Chondrocyte (in vitro differentiated cells): ENCODE data around the gene CRPPA. TPM values are rescaled to one million over a fixed set of nuclear protein-coding genes. Genes with fewer than 3 reads are reported as not detected.

ENCODE experiments used
- DNase-seq: peaks from one replicate; pipeline ENCODE4 v3.0.0; 2021; ENCODE audit warnings: mixed read lengths, low spot score
- H3K27ac Mint-ChIP-seq: one replicate; pipeline ENCODE4 v1.8.0; 2021; ENCODE audit warnings: mild to moderate bottlenecking, moderate library complexity, mixed read lengths; ENCODE audit not compliant: unreplicated experiment
- H3K27me3 Mint-ChIP-seq: 2 replicates; pipeline ENCODE4 v1.8.0; 2021; ENCODE audit warnings: low read depth, mixed read lengths
- H3K36me3 Mint-ChIP-seq: 2 replicates; pipeline ENCODE4 v1.8.0; 2021; ENCODE audit warnings: low read depth, mixed read lengths
- H3K4me1 Mint-ChIP-seq: 2 replicates; pipeline ENCODE4 v1.8.0; 2021; ENCODE audit warnings: low read depth, mild to moderate bottlenecking, mixed read lengths
- H3K4me3 Mint-ChIP-seq: one replicate; pipeline ENCODE4 v1.8.0; 2021; ENCODE audit warnings: mild to moderate bottlenecking, moderate library complexity, mixed read lengths; ENCODE audit not compliant: unreplicated experiment
- H3K9me3 Mint-ChIP-seq: 2 replicates; pipeline ENCODE4 v1.8.0; 2021; ENCODE audit warnings: low read depth, mixed read lengths
- total RNA-seq: library from RNA; stranded (reverse); gene quantifications from 3 replicates; pipeline ENCODE4 v1.2.1, GENCODE V29; 2021
- TF ChIP-seq, protein P1 (sequence below): fragments of 200-600 bp; sonication (generic); IDR thresholded peaks from 2 replicates; pipeline ENCODE4 v1.5.0; 2021; ENCODE audit warnings: antibody characterized with exemption, mild to moderate bottlenecking, moderate library complexity

The CRPPA gene
- total RNA-seq, 1 donor from 2014 or later, result 5.2 TPM

DNA sequence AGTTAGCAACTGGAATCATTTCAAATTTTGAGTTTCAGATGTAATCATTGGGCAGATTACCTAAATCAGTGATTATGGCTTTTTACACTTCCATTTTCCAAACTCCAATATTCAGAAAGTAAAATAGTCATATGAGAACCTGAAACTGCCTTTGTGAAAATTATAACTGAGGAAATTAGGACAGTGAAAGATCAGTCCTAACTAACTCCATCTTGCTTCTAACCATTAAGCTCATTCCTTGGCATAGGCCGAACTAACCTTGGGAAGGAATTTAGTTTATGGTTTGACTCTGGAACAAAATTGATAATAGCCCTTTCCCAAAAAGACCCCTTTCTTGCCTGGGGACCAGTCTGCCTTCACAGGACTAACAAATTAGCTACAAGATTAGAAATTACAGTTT lies 2.2 kb downstream of the CRPPA start:
- peaks cover 3% of the 10 kb centered on the region for H3K9me3 Mint-ChIP-seq
- no peak overlapping the region for H3K4me3 Mint-ChIP-seq
- H3K27me3 Mint-ChIP-seq, result no peaks in the 10 kb centered on the region
- peaks cover 1% of the 10 kb centered on the region for H3K36me3 Mint-ChIP-seq
- peaks cover 46% of the 10 kb centered on the region for H3K4me1 Mint-ChIP-seq
- DNase-seq, result no peak
- no peak overlapping the region for H3K27ac Mint-ChIP-seq
- TF ChIP-seq, protein P1, sequence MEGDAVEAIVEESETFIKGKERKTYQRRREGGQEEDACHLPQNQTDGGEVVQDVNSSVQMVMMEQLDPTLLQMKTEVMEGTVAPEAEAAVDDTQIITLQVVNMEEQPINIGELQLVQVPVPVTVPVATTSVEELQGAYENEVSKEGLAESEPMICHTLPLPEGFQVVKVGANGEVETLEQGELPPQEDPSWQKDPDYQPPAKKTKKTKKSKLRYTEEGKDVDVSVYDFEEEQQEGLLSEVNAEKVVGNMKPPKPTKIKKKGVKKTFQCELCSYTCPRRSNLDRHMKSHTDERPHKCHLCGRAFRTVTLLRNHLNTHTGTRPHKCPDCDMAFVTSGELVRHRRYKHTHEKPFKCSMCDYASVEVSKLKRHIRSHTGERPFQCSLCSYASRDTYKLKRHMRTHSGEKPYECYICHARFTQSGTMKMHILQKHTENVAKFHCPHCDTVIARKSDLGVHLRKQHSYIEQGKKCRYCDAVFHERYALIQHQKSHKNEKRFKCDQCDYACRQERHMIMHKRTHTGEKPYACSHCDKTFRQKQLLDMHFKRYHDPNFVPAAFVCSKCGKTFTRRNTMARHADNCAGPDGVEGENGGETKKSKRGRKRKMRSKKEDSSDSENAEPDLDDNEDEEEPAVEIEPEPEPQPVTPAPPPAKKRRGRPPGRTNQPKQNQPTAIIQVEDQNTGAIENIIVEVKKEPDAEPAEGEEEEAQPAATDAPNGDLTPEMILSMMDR, result no peak

DNA sequence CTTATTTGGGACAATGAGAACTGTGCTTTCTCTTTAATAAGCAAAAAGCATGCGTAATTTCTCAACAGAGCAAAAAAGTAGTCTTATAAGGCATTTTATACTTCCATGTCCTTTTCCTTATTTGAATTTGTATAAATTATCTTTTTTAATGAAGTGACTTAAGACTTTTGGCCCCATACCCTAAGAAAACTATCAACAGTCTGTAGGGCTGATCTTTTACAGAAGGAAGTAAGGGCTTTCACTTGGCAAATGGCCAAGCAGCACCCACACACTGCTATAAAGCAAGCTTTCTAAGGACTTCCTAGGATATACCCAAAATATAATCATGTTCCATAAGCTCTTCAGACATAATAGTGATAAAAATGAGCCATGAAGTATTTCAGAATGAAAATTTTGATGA lies 3.4 kb downstream of the CRPPA start:
- H3K36me3 Mint-ChIP-seq, result no peaks in the 10 kb centered on the region
- no peaks in the 10 kb centered on the region for H3K9me3 Mint-ChIP-seq
- TF ChIP-seq, protein P1, result no peak
- peaks cover 52% of the 10 kb centered on the region for H3K4me1 Mint-ChIP-seq
- no peak for DNase-seq
- no peaks in the 10 kb centered on the region for H3K27me3 Mint-ChIP-seq
- no peak overlapping the region for H3K27ac Mint-ChIP-seq
- no peak overlapping the region for H3K4me3 Mint-ChIP-seq

DNA sequence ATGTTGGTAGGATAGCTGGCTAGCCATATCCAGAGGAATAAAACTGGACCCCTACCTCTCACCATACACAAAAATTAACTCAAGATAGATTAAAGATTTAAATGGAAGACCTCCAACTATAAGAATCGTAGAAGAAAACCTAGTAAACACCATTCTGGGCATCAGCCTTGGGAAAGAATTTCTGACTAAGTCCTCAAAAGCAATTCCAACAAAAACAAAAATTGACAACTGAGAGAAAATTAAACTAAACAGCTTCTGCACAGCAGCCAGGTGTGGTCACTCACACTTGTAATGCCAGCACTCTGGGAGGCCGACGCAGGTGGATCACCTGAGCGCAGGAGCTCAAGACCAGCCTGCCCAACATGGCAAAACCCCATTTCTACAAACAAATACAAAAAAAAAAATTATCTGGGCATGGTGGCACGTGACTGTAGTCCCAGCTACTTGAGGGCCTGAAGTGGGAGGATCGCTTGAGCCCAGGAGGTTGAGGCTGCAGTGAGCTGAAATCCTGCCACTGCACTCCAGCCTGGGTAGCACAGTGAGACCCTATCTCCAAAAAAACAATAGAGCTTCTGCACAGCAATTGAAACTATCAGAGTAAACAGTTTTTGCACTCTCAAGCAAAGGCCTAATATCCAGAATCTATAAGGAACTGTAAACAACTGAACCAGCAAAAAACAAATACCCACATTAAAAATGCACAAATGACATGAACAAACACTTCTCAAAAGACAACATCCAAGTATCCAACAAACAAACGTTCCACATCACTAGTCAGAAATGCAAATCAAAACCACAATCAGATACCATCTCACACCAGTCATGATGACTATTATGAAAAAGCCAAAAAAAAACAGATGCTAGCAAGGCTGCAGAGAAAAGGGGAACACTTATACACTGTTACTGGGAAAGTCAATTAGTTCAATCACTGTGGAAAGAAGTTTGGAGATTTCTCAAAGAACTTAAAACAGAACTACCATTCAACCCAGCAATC lies 4.8 kb downstream of the CRPPA start:
- Mint-ChIP-seq H3K4me1 (peaks cover 54% of the 10 kb centered on the region), H3K36me3 (no peaks in the 10 kb centered on the region), H3K27me3 (no peaks in the 10 kb centered on the region), H3K9me3 (no peaks in the 10 kb centered on the region), H3K27ac (peak overlapping the region; percentile 12), H3K4me3 (no peak overlapping the region)
- no peak for DNase-seq
- TF ChIP-seq, protein P1, result no peak

DNA sequence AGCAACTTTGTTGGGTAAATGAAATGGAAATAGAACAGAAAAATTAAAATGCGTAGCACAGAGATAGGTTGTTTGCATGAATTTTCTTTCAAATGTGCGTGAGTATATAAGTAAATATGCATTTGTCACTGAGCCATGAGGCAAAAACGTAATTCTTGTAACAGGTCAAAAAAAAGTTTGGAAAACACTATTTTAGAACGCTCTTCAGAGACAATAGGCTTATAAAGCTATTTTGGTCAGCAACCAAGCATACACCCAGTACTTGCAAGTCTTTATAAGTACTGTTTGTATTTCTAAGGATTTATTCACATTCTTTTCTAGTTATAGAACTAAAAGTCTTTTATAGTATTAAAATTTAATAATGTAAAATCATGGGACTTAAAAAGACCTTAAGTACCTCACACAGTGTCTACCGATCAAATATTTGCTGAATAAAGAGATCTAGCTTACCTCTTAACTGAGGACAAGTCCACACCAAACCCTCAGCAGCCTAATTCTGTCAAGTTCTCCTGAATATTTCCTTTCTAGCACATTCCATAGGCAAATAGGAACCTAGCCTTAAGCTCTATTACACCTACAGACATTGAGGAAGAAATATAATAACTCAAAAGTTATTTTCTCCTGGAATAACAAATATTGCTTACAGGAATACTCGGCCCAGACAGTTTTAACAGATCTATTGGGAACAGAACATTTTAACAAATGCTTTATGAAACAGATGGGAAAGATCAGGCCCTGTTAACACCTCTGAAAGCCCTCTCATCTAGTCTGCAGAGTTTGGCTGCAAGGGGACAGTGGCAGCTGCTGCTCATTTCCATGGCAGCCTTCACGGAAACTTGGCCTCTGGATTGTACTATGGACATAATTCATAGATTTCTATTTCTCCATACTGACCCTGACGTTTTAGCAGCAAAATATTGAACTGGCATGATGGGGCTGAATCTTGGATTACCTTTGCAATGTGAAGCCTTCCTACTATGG lies 8.8 kb downstream of the CRPPA start:
- H3K4me3 Mint-ChIP-seq, result no peak overlapping the region
- no peaks in the 10 kb centered on the region for H3K36me3 Mint-ChIP-seq
- peaks cover 38% of the 10 kb centered on the region for H3K4me1 Mint-ChIP-seq
- peak overlapping the region; percentile 10 for H3K27ac Mint-ChIP-seq
- no peak for DNase-seq
- TF ChIP-seq, protein P1, result no peak
- no peaks in the 10 kb centered on the region for H3K9me3 Mint-ChIP-seq
- no peaks in the 10 kb centered on the region for H3K27me3 Mint-ChIP-seq

DNA sequence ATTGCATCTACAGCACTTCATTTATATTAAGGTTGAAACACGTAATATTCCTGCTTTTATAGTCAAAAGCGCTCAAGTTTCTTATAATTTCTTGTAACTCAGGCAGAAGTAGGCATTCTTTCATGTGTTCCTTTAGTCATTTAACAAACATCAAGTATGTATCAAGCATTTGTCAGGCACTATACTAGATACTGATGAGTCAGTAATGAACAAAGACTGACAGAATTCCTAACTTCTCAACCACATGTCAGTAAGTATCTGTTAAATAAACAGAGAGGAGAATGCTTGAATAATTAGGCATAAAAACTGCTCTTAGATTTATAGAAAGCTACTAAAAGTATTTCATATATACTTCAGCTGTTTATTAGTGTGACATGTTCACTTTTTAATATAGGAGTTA lies 9.9 kb downstream of the CRPPA start:
- Mint-ChIP-seq H3K36me3 (no peaks in the 10 kb centered on the region), H3K27ac (no peak overlapping the region), H3K27me3 (no peaks in the 10 kb centered on the region), H3K4me1 (peaks cover 30% of the 10 kb centered on the region), H3K4me3 (no peak overlapping the region), H3K9me3 (no peaks in the 10 kb centered on the region)
- no peak for DNase-seq
- TF ChIP-seq, protein P1, result no peak
